G401.6 (cell line): ENCODE measurements around the gene LETMD1.
"Not testable (repeated sequence)": the region's sequence is repeated elsewhere in the genome, so short reads cannot be mapped to it uniquely, and the experiment has no call there.

Source experiments
- FAIRE-seq: peaks from 2 replicates; lab custom pipeline; 2012; peaks lifted over from hg19 to GRCh38; lab: Jason Lieb, UNC

LETMD1 gene, protein sequence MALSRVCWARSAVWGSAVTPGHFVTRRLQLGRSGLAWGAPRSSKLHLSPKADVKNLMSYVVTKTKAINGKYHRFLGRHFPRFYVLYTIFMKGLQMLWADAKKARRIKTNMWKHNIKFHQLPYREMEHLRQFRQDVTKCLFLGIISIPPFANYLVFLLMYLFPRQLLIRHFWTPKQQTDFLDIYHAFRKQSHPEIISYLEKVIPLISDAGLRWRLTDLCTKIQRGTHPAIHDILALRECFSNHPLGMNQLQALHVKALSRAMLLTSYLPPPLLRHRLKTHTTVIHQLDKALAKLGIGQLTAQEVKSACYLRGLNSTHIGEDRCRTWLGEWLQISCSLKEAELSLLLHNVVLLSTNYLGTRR

DNA sequence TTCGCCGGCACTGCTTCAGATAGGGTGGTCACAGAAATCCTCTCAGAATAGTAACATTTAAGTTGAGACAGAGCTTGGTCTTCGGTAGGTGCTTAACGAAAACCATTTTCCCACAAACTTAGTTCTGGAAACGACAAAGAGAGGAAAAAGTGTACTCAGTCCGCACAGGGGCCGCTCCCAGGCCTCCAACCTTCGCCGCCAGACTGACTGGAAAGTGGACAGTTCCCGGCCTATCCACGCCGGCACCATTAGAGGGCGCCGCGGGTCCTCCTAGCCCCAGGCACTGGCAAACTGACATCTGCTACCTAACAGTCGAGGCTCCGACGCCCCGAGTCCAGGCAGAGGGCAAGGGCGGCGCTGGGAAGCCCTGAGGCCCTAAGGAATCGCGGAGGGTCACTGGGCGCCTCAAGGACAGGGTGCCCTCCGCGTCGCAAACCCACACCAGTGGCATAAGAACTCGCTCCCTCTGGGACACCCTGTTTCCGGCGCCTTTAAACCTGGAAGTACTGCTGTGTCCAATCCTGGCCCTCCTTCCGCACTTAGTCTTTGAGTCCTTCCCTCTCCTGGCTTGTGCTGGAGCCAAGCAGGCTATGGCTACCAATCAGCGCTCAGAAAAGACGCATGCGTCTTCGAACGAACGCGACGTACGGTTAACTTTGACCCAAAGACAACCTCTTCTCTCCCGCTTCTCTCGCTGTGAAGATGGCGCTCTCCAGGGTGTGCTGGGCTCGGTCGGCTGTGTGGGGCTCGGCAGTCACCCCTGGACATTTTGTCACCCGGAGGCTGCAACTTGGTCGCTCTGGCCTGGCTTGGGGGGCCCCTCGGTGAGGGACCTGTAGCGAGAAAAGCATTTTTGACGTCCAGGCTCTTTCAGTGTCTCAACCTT lies at the start of gene LETMD1:
Gene LETMD1 (plus strand): TSS at position 673 of the 886 bp plus-strand sequence. CDS start 30 bp downstream, at position 703.
- peak; percentile 97 for FAIRE-seq

DNA sequence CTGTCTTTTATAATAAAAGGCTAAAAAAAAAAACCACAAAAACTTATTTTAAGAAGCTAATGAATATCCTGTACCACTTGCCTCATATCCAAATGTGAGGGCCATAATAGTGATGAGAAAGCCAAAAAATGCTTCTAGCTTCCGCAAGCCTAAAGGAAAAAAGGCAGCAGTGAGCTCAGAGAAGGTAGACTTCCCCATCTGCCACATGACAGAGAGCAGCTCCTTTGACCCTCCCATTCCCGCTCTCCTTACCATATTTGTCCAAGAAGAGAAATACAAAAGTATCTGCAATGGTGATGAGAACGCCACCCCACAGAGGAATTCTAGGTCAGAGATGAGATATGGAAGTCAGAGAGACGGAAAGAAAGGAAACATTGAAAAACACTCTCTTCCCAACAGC lies 49.0 kb upstream of the LETMD1 start:
- no peak for FAIRE-seq

- no peak for FAIRE-seq
These were observed 47.9 kb upstream of the LETMD1 start for GRCh38 chr12:51000245-51000644.

- no peak for FAIRE-seq
These were observed 46.3 kb upstream of the LETMD1 start for GRCh38 chr12:51001799-51002198.

DNA sequence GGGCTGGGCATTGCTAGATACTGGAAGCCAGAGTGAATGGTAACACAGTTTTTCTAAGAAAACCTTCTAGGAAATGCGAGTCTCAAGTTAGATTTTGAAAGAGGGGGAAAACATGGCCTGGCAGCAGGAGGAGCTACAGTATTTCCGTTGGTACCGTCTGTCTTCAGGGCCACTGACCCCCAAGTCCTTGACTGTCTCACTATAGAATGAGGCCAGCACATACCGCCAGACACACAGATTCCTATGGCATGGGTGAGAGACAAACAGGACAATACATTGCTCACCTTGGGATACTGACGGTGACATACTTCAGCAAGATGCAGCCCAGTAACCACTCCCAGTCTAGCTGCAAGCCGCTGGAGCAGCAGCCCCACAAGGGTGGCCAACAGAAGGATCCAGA lies 43.6 kb upstream of the LETMD1 start:
- no peak for FAIRE-seq

GRCh38 chr12:51005030-51005429 lies 43.1 kb upstream of the LETMD1 start:
- no peak for FAIRE-seq

DNA sequence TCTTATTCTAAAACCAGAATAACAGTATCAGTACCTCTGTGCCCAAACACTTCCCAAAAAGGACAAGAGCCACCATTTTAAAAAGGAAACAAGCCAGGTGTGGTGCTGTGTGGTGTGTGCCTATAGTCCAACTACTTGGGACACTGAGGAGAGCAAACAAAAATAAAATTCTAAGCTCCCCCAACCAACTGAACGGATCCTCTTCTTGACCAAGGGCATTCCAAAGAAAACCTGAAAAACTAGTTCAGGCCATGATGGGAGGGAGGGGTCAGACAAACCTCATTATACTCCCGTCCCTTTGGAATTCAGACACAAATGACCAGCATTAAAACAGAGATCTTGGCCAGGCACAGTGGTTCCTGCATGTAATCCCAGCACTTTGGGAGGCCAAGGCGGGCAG lies 42.5 kb upstream of the LETMD1 start:
- no peak for FAIRE-seq

DNA sequence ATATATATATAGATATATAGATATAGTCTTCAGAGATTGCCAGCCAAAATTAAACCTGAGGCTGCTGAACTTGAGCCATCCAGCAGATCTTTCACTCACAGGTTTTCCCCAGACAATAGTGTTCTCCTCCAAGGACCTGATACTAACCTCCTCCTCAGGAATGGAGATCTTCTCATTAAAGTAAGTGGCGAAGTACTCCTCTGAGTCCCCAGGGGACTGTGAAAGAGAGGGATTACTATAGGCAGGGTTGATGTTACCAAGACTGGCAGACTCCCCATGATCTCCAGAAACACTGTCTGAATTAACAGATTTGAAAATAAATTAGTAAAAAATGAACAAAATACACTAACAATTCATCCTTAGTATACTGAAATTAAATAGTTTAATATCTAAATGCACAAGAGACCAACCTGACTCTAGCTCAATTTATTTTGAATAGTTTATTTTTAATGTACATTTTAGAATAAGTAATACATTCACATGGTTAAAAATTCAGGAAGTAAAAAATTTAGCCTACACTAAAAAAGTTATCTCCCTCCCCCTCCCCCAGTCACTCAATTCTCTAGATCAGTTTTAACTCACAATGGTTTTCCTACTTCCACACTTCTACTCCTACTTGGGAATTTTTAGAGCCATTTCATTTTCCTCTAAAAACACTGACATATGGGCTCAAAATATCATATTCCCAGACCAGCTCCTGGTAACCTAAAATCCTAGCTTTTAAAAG lies 39.6 kb upstream of the LETMD1 start:
- FAIRE-seq, result no peak

DNA sequence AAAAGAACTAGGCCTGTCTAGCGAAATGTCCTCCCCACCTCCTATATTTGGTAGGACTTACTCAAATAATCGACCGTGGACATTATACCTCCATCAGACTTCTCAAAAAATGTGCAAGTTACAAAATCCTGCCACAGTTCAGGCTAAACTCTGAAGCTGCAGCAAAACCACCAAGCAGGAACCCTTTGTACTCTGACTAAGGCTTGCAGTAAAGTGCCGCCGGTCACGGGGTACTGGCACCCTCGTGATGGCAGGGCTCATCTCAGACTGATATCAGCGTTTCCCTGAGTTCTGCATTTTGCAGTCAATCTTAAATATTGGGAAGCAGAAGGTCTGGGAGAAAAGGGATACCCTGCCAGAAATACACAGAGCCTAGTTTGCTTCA lies 39.1 kb upstream of the LETMD1 start:
- no peak for FAIRE-seq

- FAIRE-seq, result no peak
These were observed 36.2 kb upstream of the LETMD1 start for GRCh38 chr12:51011955-51012354.

DNA sequence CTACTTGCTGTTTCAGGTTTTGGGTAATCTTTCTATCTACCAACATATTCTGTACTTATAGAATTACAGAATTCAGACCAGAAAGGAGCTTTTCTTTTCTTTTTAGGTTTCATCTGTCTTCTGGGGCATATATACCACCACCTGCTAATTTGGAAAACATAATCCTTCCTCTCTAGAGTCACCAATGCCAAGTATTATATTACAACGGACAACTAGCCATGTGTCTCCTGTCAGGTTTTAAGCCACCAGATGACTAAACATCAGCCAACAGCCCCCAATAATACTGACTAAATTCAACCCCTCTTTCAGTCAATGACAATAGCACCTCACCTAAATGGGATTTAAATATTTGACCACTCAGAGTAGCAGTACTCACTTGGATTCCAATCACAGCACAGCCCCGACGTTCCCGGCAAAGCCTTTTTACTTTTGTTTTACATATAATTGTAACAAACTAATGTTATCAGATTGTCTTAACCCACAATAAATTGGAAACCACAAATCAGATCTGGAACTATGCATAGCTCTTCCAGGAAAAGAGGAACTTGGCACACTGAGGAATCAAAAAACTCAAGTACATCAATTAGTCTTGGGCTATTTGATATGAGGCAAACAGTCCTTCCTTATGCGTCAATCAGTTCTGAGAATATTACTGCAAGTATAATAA lies 35.4 kb upstream of the LETMD1 start:
- no peak for FAIRE-seq

DNA sequence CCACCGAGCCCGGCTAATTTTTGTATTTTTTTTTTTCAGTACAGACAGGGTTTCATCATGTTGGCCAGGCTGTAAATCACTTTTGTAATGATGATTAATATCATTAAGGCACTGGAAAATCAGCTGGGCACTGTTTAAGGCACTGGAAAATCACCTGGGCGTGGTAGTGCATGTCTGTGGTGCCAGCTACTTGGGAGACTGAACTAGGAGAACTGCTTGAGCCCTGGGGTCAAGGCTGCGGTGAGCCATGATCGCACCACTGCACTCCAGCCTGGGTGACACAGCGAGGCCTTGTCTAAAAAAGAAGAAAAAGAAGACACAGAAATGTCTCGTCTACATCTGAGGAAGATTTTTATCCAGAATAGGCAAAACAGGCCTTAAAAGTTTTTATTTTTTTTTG lies 34.7 kb upstream of the LETMD1 start:
- no peak for FAIRE-seq

GRCh38 chr12:51014467-51014866 lies 33.7 kb upstream of the LETMD1 start:
- not testable (repeated sequence) for FAIRE-seq

GRCh38 chr12:51017452-51017851 lies 30.7 kb upstream of the LETMD1 start:
- FAIRE-seq, result no peak

DNA sequence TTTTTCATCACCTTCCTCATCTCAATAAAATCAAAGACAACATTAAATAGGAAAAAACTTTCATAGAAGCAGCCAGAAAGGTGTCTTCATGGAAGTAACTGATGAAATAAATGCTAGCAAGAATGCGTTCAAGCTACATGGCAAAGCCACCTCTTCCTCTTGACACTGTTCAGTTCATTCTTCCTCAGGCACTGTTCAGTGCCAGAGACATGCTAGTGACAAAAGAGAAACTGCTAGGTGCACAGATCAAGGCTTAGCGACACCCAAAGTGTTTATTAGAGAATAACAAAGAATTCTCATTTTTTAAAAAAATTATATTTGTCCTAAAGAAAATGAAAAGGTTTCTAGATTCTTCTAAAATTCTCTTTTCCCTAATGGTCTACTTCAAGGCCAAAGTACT lies 29.2 kb upstream of the LETMD1 start:
- no peak for FAIRE-seq

GRCh38 chr12:51019927-51020326 lies 28.2 kb upstream of the LETMD1 start:
- FAIRE-seq, result no peak

- FAIRE-seq, result no peak
These were observed 27.5 kb upstream of the LETMD1 start for GRCh38 chr12:51020448-51021182.

GRCh38 chr12:51021694-51022093 lies 26.4 kb upstream of the LETMD1 start:
- no peak for FAIRE-seq

GRCh38 chr12:51023625-51024382 lies 24.3 kb upstream of the LETMD1 start:
- no peak for FAIRE-seq

DNA sequence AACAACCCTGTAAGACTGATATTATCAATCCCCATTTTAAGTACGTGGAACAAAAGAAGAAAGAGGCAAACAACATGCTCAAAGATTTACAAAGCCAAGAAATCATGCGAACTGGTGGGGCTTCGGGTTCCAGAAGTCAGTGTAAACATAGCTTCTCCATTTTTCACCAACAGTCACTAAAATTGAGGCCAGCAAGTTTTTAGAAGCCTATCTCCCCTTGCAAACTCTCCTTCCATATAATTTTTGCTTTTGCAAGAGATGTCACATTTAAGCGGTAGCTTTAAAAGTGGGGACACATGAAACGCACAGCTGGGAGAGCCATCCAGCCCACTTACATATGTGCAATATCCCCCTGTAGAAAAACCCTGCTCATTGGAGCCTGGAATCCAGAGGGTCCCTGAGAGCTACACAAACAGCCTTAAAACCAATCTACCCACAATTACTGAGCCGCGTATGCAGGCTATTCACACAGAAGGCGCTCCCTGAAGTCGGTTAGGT lies 22.7 kb upstream of the LETMD1 start:
- no peak for FAIRE-seq
